CD14-positive monocyte (primary cell): ENCODE results near the gene ZAR1L. TPM values are rescaled to one million over a fixed set of nuclear protein-coding genes. Genes with fewer than 3 reads are reported as not detected.

Source experiments
- DNase-seq, 3 donors: peaks; one replicate each; pipeline ENCODE4 v3.0.0-alpha.2; 2011 to 2022
- H2AFZ ChIP-seq: 2 replicates; pipeline ENCODE4 v1.6.0; 2012; ENCODE audit warnings: mild to moderate bottlenecking, low read depth, low read length, inconsistent platforms; ENCODE audit not compliant: insufficient read depth, poor library complexity, severe bottlenecking
- H3K27ac ChIP-seq, 2 donors: 1 replicate in 1 of 2; 2 replicates in 1 of 2; pipeline ENCODE4 v1.5.1; 2012 to 2013; ENCODE audit warnings: low read length in 2 of 2, control low read depth in 1 of 2, inconsistent platforms in 1 of 2, low read depth in 1 of 2, mild to moderate bottlenecking in 1 of 2
- H3K27me3 ChIP-seq, 2 donors: one replicate each; pipeline versions ENCODE4 v1.6.0 to v1.6.1; 2011 to 2013; ENCODE audit warnings: low read length in 2 of 2; ENCODE audit not compliant: control insufficient read depth in 2 of 2, insufficient read depth in 2 of 2
- H3K36me3 ChIP-seq, 2 donors: replicated peaks in 1 of 2; 1 replicate in 1 of 2; 2 replicates in 1 of 2; pipeline versions ENCODE4 v1.5.1 to v1.6.1; 2012 to 2013; ENCODE audit warnings: low read length in 2 of 2, control low read depth in 1 of 2, inconsistent platforms in 1 of 2, mild to moderate bottlenecking in 1 of 2; ENCODE audit not compliant: insufficient read depth in 2 of 2, control insufficient read depth in 1 of 2
- H3K4me1 ChIP-seq, 2 donors: 1 replicate in 1 of 2; 2 replicates in 1 of 2; pipeline versions ENCODE4 v1.5.1 to v1.6.1; 2012 to 2013; ENCODE audit warnings: low read length in 2 of 2, control low read depth in 1 of 2, inconsistent platforms in 1 of 2, mild to moderate bottlenecking in 1 of 2, moderate library complexity in 1 of 2; ENCODE audit not compliant: insufficient read depth in 2 of 2, control insufficient read depth in 1 of 2
- H3K4me2 ChIP-seq: replicated peaks from 2 replicates; pipeline ENCODE3; 2012; ENCODE audit warnings: low read length, moderate library complexity, mild to moderate bottlenecking; ENCODE audit not compliant: poor library complexity, severe bottlenecking; ENCODE audit errors: extremely low read depth
- H3K4me3 ChIP-seq, 3 experiments: fragments of 200-600 bp in 1 of 3; sonication (generic) in 1 of 3; replicated peaks in 1 of 3; 1 replicate in 2 of 3; 2 replicates in 1 of 3; pipeline ENCODE4 v1.5.1; 2011 to 2013; ENCODE audit warnings: low read length in 3 of 3, mild to moderate bottlenecking in 3 of 3, control low read depth in 2 of 3, low read depth in 2 of 3, inconsistent platforms in 1 of 3, moderate library complexity in 1 of 3
- H3K79me2 ChIP-seq: 2 replicates; pipeline ENCODE4 v1.6.0; 2012; ENCODE audit warnings: mild to moderate bottlenecking, control low read depth, inconsistent platforms, low read length, moderate library complexity; ENCODE audit not compliant: insufficient read depth
- H3K9ac ChIP-seq: 2 replicates; pipeline ENCODE4 v1.6.0; 2017; ENCODE audit warnings: low read length, mild to moderate bottlenecking; ENCODE audit not compliant: insufficient read depth, poor library complexity, severe bottlenecking
- H3K9me3 ChIP-seq, 2 donors: replicated peaks in 1 of 2; 1 replicate in 1 of 2; 2 replicates in 1 of 2; pipeline versions ENCODE4 v1.5.1 to v1.6.1; 2012 to 2013; ENCODE audit warnings: low read length in 2 of 2, control low read depth in 1 of 2; ENCODE audit not compliant: control insufficient read depth in 1 of 2, insufficient read depth in 1 of 2
- H4K20me1 ChIP-seq: 2 replicates; pipeline ENCODE4 v1.6.0; 2012; ENCODE audit warnings: mild to moderate bottlenecking, low read length, control low read depth, moderate library complexity; ENCODE audit not compliant: insufficient read depth
- H3K27ac Mint-ChIP-seq, 7 donors: one replicate each; pipeline ENCODE4 v1.8.0; 2020; ENCODE audit warnings: mild to moderate bottlenecking in 7 of 7, mixed read lengths in 7 of 7, moderate library complexity in 6 of 7, inconsistent platforms in 2 of 7
- H3K27me3 Mint-ChIP-seq, 3 donors: one replicate each; pipeline ENCODE4 v1.8.0; 2021 to 2022; ENCODE audit warnings: low read depth in 3 of 3, mild to moderate bottlenecking in 3 of 3, mixed read lengths in 3 of 3, moderate library complexity in 3 of 3, inconsistent platforms in 1 of 3
- H3K36me3 Mint-ChIP-seq, 2 donors: one replicate each; pipeline ENCODE4 v1.8.0; 2020; ENCODE audit warnings: mixed read lengths in 2 of 2, inconsistent platforms in 1 of 2, mild to moderate bottlenecking in 1 of 2
- H3K4me1 Mint-ChIP-seq: one replicate; pipeline ENCODE4 v1.8.0; 2020; ENCODE audit warnings: mild to moderate bottlenecking, mixed read lengths
- H3K4me3 Mint-ChIP-seq, 2 donors: one replicate each; pipeline ENCODE4 v1.8.0; 2020; ENCODE audit warnings: mild to moderate bottlenecking in 2 of 2, mixed read lengths in 2 of 2, moderate library complexity in 1 of 2
- H3K9me3 Mint-ChIP-seq, 7 donors: one replicate each; pipeline ENCODE4 v1.8.0; 2020 to 2022; ENCODE audit warnings: mixed read lengths in 7 of 7, mild to moderate bottlenecking in 6 of 7, moderate library complexity in 6 of 7, inconsistent platforms in 2 of 7
- WGBS: methylation state at CpG from one replicate; pipeline ENCODE4 v1.1.5; 2013; ENCODE audit warnings: missing lambda C conversion rate; ENCODE audit not compliant: insufficient coverage; 5-methylcytosine and 5-hydroxymethylcytosine counted together
- intact Hi-C, 2 donors: fragments of 100-400 bp; cut with micrococcal nuclease; formaldehyde crosslinking; loops; one replicate each; pipeline versions ENCODE4 v1.15.0 to v1.15.1; 2023
- polyA plus RNA-seq, 3 donors: library from polyadenylated mRNA; depleted of rRNA in 1 of 3; unstranded in 2 of 3; stranded (reverse) in 1 of 3; fragments of 300-500 nt in 2 of 3; fragments of >200 nt in 1 of 3; fragmentation: Illumina TruSeq in 2 of 3; gene quantifications; 1 replicate in 2 of 3; 2 replicates in 1 of 3; pipeline ENCODE4 v1.2.3, GENCODE V29; 2012 to 2021
- TF ChIP-seq, protein P1 (sequence below): fragments of 200-600 bp; IDR thresholded peaks from one replicate; pipeline ENCODE4 v1.8.0; 2022; ENCODE audit warnings: antibody characterized with exemption, mild to moderate bottlenecking

The ZAR1L gene
- polyA plus RNA-seq, 3 donors: not detected

DNA sequence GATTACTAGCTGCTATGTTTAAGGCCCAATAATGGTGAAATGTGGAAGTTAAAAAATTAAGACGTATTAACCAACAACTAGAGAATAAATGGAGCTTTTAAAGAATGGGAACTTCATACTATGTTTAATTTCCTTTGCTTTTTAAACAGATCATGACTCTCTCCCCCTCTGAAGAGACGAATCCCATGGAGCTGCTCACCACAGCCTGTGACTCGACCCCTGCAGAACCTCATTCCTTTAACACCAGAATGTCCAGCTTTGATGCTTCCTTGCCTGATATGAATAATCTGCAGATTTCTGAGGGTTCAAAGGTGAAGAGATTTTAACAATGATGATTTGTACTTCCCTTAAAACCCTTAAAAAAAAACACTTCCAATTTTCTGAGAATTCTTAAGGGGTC lies 53.0 kb downstream of the ZAR1L start:
- Histone ChIP-seq H2AFZ (no peak overlapping the region), H3K36me3 (peaks cover 91 to 100% of the 10 kb centered on the region in 2 donors), H4K20me1 (no peaks in the 10 kb centered on the region), H3K79me2 (no peaks in the 10 kb centered on the region), H3K9ac (no peak overlapping the region), H3K27me3 (no peaks in the 10 kb centered on the region), H3K4me3 (no peak overlapping the region), H3K9me3 (no peaks in the 10 kb centered on the region), H3K4me1 (no peaks in the 10 kb centered on the region), H3K4me2 (no peak overlapping the region), H3K27ac (no peak overlapping the region)
- DNase-seq: no peak
- intact Hi-C loops: no loop called here
- Mint-ChIP-seq H3K4me1 (no peaks in the 10 kb centered on the region), H3K27me3 (no peaks in the 10 kb centered on the region), H3K4me3 (no peak overlapping the region), H3K9me3 (no peaks in the 10 kb centered on the region), H3K27ac (peak overlapping the region in 2 of 7 donors; percentile 23 to 46), H3K36me3 (peaks cover 83 to 90% of the 10 kb centered on the region in 2 donors)
- TF ChIP-seq, protein P1, sequence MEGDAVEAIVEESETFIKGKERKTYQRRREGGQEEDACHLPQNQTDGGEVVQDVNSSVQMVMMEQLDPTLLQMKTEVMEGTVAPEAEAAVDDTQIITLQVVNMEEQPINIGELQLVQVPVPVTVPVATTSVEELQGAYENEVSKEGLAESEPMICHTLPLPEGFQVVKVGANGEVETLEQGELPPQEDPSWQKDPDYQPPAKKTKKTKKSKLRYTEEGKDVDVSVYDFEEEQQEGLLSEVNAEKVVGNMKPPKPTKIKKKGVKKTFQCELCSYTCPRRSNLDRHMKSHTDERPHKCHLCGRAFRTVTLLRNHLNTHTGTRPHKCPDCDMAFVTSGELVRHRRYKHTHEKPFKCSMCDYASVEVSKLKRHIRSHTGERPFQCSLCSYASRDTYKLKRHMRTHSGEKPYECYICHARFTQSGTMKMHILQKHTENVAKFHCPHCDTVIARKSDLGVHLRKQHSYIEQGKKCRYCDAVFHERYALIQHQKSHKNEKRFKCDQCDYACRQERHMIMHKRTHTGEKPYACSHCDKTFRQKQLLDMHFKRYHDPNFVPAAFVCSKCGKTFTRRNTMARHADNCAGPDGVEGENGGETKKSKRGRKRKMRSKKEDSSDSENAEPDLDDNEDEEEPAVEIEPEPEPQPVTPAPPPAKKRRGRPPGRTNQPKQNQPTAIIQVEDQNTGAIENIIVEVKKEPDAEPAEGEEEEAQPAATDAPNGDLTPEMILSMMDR: no peak
- no CpG with 5 or more reads among the region's 3 CpGs for WGBS

DNA sequence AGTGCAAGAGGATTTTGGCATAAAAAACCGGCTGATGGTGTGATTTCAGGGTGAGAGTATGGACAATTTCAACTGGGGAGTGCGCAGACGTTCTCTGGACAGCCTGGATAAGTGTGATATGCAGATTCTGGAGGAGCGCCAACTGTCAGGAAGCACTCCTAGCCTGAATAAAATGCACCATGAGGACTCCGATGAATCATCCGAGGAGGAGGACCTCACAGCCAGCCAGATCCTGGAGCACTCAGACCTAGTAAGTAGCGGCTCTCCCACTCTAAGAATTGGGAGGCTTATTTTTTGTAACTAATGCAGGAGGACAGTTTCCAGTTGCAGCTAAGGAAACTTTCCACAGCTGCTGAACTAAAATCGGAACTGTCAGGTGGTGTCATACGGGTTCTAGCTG lies 53.6 kb downstream of the ZAR1L start:
- no peaks in the 10 kb centered on the region for H3K9me3 Mint-ChIP-seq
- Histone ChIP-seq H3K9ac (no peak overlapping the region), H2AFZ (no peak overlapping the region), H3K79me2 (no peaks in the 10 kb centered on the region), H4K20me1 (no peaks in the 10 kb centered on the region), H3K27me3 (no peaks in the 10 kb centered on the region), H3K4me3 (no peak overlapping the region), H3K27ac (peak overlapping the region in 1 of 2 donors; percentile 15), H3K9me3 (no peaks in the 10 kb centered on the region), H3K4me1 (no peaks in the 10 kb centered on the region), H3K4me2 (no peak overlapping the region), H3K36me3 (peaks cover 91 to 100% of the 10 kb centered on the region in 2 donors)
- peaks cover 83 to 90% of the 10 kb centered on the region in 2 donors for H3K36me3 Mint-ChIP-seq
- peak overlapping the region in 2 of 7 donors; percentile 33 to 46 for H3K27ac Mint-ChIP-seq
- no peaks in the 10 kb centered on the region for H3K4me1 Mint-ChIP-seq
- WGBS: 98% methylated on average over 9 of the region's 9 CpGs
- H3K4me3 Mint-ChIP-seq: no peak overlapping the region
- H3K27me3 Mint-ChIP-seq: no peaks in the 10 kb centered on the region
- DNase-seq: no peak
- intact Hi-C loops: no loop called here
- TF ChIP-seq, protein P1: no peak
